NK-92 (cell line): ENCODE data around the gene FYB2.
"Not testable (repeated sequence)": the region's sequence is repeated elsewhere in the genome, so short reads cannot be mapped to it uniquely, and the experiment has no call there.

Experiments
- DNase-seq: peaks from one replicate; lab custom pipeline; 2025; ENCODE audit not compliant: unreplicated experiment; lab: John Stamatoyannopoulos, UW

FYB2 gene

GRCh38 chr1:56798053-56798471, 21.1 kb downstream of the FYB2 start:
- no peak for DNase-seq

- DNase-seq, result no peak
Measured at GRCh38 chr1:56797065-56797685, 22.0 kb downstream of the FYB2 start.

GRCh38 chr1:56795870-56796269, 23.3 kb downstream of the FYB2 start:
- DNase-seq, result no peak

GRCh38 chr1:56790036-56790435, 29.2 kb downstream of the FYB2 start:
- no peak for DNase-seq

- no peak for DNase-seq
Measured at GRCh38 chr1:56788588-56788987, 30.6 kb downstream of the FYB2 start.

- no peak for DNase-seq
Measured at GRCh38 chr1:56788102-56788501, 31.1 kb downstream of the FYB2 start.

GRCh38 chr1:56787330-56787729, 31.9 kb downstream of the FYB2 start:
- DNase-seq, result no peak

GRCh38 chr1:56782773-56783172, 36.4 kb downstream of the FYB2 start:
- no peak for DNase-seq

- no peak for DNase-seq
Measured at GRCh38 chr1:56780826-56781225, 38.4 kb downstream of the FYB2 start.

- DNase-seq, result no peak
Measured at GRCh38 chr1:56780128-56780750, 39.0 kb downstream of the FYB2 start.

- no peak for DNase-seq
Measured at GRCh38 chr1:56777972-56778371, 41.2 kb downstream of the FYB2 start.

- DNase-seq, result not testable (repeated sequence)
Measured at GRCh38 chr1:56774732-56775131, 44.5 kb downstream of the FYB2 start.

- DNase-seq, result no peak
Measured at GRCh38 chr1:56774067-56774609, 45.1 kb downstream of the FYB2 start.

- DNase-seq, result no peak
Measured at GRCh38 chr1:56773341-56774066, 45.7 kb downstream of the FYB2 start.

GRCh38 chr1:56771717-56772116, 47.5 kb downstream of the FYB2 start:
- DNase-seq, result no peak

GRCh38 chr1:56758794-56759193, 60.4 kb downstream of the FYB2 start:
- no peak for DNase-seq

- no peak for DNase-seq
Measured at GRCh38 chr1:56758135-56758534, 61.1 kb downstream of the FYB2 start.

GRCh38 chr1:56755911-56756310, 63.3 kb downstream of the FYB2 start:
- DNase-seq, result no peak

GRCh38 chr1:56754708-56755479, 64.3 kb downstream of the FYB2 start:
- DNase-seq, result no peak

GRCh38 chr1:56745231-56745630, 74.0 kb downstream of the FYB2 start:
- no peak for DNase-seq

GRCh38 chr1:56728964-56729363, 90.2 kb downstream of the FYB2 start:
- no peak for DNase-seq
